ENCODE measurements around the gene AP1M1.

AP1M1 gene

DNA sequence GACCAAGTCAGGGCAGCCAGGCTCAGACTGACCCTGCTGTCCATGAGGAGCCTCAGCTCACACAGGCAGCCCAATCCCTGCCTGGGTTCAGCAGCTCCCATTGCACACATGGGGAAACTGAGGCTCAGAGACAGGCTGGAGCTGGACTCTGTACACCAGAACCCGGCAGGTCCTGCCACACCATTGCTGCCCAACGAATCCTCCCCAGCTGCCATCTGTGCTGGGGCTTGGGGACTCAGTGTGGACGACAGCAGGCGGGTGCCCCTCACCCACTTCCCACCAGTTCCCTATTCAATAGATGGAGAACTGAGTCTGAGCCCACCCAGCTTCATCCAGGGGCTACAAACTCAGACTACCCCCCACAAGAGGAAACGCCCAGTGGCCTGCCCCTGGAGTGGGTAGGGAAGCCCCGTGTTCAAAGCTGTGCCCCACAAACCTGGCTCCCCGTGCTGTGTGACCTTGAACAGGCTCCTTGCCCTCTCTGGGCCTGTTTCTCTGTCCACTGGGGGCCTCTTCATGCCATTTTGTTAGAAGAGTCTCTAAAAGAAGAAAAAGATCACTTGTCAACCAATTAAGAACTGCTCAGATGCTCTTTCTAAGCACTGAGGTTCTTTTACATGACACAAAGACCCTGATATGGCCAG, 50.8 kb downstream of the AP1M1 start:
- Histone ChIP-seq H3K9ac (ENCODE audit: low read length) (no peak overlapping the region), H3K18ac (ENCODE audit: low read length) (no peak overlapping the region), H3K27me3 (ENCODE audit: insufficient read depth, low read length, poor library complexity) (no peaks in the 10 kb centered on the region), H2BK5ac (ENCODE audit: low read length) (no peak overlapping the region), H3K79me2 (ENCODE audit: control insufficient read depth, insufficient read depth, low read length) (no peaks in the 10 kb centered on the region), H3K4ac (ENCODE audit: low read depth, low read length) (no peak overlapping the region), H3K79me1 (ENCODE audit: low read length) (no peaks in the 10 kb centered on the region), H3K56ac (ENCODE audit: low read length) (no peak overlapping the region), H3K23ac (ENCODE audit: low read length) (no peak overlapping the region), H2AK5ac (ENCODE audit: low read length) (no peak overlapping the region), H3K4me3 (ENCODE audit: low read length) (no peak overlapping the region), H3K27ac (ENCODE audit: low read depth, low read length) (no peak overlapping the region), H4K5ac (ENCODE audit: low read length) (no peak overlapping the region), H2BK120ac (ENCODE audit: low read depth, low read length) (no peak overlapping the region), H3K4me1 (ENCODE audit: control insufficient read depth, low read depth, low read length) (no peaks in the 10 kb centered on the region), H3K4me2 (ENCODE audit: low read length) (no peak overlapping the region), H3K36me3 (ENCODE audit: control insufficient read depth, insufficient read depth, low read length) (no peaks in the 10 kb centered on the region), H2BK15ac (replicated peaks; ENCODE audit: low read depth) (no peak overlapping the region), H4K8ac (ENCODE audit: low read depth, low read length) (no peak overlapping the region)
- no peak for DNase-seq
- no CpG with 5 or more reads among the region's 7 CpGs for WGBS (ENCODE audit: extremely low coverage, insufficient coverage, low lambda C conversion rate)

DNA sequence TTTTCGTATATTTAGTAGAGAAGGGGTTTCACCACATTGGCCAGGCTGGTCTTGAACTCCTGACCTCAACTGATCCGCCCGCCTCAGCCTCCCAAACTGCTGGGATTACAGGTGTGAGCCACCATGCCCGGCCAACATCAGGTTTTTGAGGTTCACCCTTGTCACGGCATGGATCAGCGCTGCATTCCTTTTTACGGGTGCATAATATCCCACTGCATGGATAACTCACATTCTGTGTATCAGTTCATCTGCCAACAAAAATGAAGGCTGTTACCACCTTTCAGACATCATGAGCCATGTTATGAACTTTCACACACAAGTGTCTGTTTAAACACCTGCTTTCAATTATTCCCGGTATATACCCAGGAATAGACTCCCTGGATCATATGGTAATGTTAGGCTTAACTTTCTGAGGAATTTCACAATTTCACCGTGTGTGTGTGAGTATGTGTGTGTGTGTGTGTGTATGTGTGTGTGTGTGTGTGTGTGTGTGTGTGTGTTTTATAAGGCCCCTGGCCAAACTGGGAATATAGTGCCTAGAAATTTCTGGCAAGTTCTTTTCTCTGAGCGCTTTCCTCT, 52.2 kb downstream of the AP1M1 start:
- H3K4me1 ChIP-seq (ENCODE audit: control insufficient read depth, low read depth, low read length), result no peaks in the 10 kb centered on the region
- no peak for DNase-seq
- H3K79me1 ChIP-seq (ENCODE audit: low read length), result no peaks in the 10 kb centered on the region
- no peak overlapping the region for H3K4ac ChIP-seq (ENCODE audit: low read depth, low read length)
- no peak overlapping the region for H3K4me2 ChIP-seq (ENCODE audit: low read length)
- H2BK120ac ChIP-seq (ENCODE audit: low read depth, low read length), result no peak overlapping the region
- H2AK5ac ChIP-seq (ENCODE audit: low read length), result no peak overlapping the region
- H3K23ac ChIP-seq (ENCODE audit: low read length), result no peak overlapping the region
- no peak overlapping the region for H3K9ac ChIP-seq (ENCODE audit: low read length)
- H4K5ac ChIP-seq (ENCODE audit: low read length), result no peak overlapping the region
- H2BK15ac ChIP-seq (replicated peaks; ENCODE audit: low read depth), result no peak overlapping the region
- no peak overlapping the region for H2BK5ac ChIP-seq (ENCODE audit: low read length)
- no peak overlapping the region for H4K8ac ChIP-seq (ENCODE audit: low read depth, low read length)
- H3K18ac ChIP-seq (ENCODE audit: low read length), result no peak overlapping the region
- WGBS (ENCODE audit: extremely low coverage, insufficient coverage, low lambda C conversion rate), result no CpG with 5 or more reads among the region's 10 CpGs
- no peaks in the 10 kb centered on the region for H3K79me2 ChIP-seq (ENCODE audit: control insufficient read depth, insufficient read depth, low read length)
- no peaks in the 10 kb centered on the region for H3K27me3 ChIP-seq (ENCODE audit: insufficient read depth, low read length, poor library complexity)
- no peak overlapping the region for H3K27ac ChIP-seq (ENCODE audit: low read depth, low read length)
- H3K56ac ChIP-seq (ENCODE audit: low read length), result no peak overlapping the region
- H3K4me3 ChIP-seq (ENCODE audit: low read length), result no peak overlapping the region
- no peaks in the 10 kb centered on the region for H3K36me3 ChIP-seq (ENCODE audit: control insufficient read depth, insufficient read depth, low read length)

DNA sequence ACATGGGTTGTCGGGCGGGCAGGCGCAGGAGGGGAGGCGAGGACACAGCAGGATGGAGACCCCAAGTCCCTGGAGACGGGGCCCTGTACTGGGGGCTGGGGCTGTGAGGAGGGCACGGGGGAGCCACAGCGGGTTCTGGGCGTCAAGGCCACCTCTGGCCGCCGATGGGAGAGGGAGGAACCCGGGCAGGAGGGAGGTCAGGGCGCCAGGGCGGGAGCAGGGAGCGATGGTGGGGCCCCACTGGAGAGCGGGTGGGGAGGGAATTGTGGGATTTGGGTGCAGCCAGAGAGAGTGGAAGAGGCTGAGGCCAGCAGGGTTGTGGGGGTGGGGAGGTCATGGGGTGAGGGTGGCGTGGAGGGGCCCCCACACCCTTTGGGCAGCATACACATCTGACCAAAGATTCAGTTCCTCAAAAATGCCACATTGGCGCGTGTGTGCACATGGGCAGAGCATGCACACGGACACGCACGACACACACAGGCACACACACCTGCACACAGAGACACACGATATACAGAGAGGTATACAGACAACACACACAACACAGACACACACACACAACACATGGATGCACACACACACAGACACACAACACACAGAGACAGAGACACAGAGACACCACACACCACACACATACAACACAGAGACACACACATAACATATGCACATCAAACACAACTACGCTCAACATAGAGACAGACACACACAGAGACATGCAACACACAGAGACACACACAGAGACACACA, 54.9 kb downstream of the AP1M1 start:
- DNase-seq, result no peak
- Histone ChIP-seq H2AK5ac (ENCODE audit: low read length) (no peak overlapping the region), H2BK5ac (ENCODE audit: low read length) (no peak overlapping the region), H3K4ac (ENCODE audit: low read depth, low read length) (no peak overlapping the region), H3K36me3 (ENCODE audit: control insufficient read depth, insufficient read depth, low read length) (no peaks in the 10 kb centered on the region), H3K4me2 (ENCODE audit: low read length) (no peak overlapping the region), H2BK120ac (ENCODE audit: low read depth, low read length) (no peak overlapping the region), H3K23ac (ENCODE audit: low read length) (no peak overlapping the region), H3K27me3 (ENCODE audit: insufficient read depth, low read length, poor library complexity) (no peaks in the 10 kb centered on the region), H3K56ac (ENCODE audit: low read length) (no peak overlapping the region), H3K27ac (ENCODE audit: low read depth, low read length) (no peak overlapping the region), H3K9ac (ENCODE audit: low read length) (no peak overlapping the region), H3K4me3 (ENCODE audit: low read length) (no peak overlapping the region), H4K5ac (ENCODE audit: low read length) (no peak overlapping the region), H2BK15ac (replicated peaks; ENCODE audit: low read depth) (no peak overlapping the region), H3K4me1 (ENCODE audit: control insufficient read depth, low read depth, low read length) (no peaks in the 10 kb centered on the region), H3K79me1 (ENCODE audit: low read length) (no peaks in the 10 kb centered on the region), H3K79me2 (ENCODE audit: control insufficient read depth, insufficient read depth, low read length) (no peaks in the 10 kb centered on the region), H3K18ac (ENCODE audit: low read length) (no peak overlapping the region), H4K8ac (ENCODE audit: low read depth, low read length) (no peak overlapping the region)
- no CpG with 5 or more reads among the region's 23 CpGs for WGBS (ENCODE audit: extremely low coverage, insufficient coverage, low lambda C conversion rate)

DNA sequence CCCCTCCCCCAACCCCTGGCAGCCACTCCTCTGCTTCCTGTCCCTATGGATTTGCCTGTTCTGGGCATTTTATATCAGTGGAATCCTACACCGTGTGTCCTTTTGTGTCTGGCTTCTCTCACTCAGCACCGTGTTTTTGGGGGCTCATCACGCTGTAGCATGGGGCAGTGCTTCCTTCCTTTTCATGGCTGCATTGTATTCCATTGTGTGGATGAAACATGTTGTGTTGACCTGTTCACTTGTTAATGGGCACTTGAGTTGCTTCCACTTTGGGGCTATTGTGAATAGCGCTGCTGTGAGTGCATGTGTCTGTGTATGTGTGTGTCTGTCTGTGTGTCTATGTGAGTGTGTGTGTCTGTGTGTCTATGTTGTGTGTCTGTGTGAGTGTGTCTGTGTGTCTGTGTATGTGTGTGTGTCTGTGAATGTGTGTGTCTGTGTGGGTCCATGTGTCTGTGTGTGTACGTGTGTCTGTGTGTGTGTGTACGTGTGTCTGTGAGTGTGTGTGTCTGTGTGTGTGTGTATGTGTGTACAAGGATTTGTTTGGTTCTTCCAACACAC, 57.2 kb downstream of the AP1M1 start:
- no peak overlapping the region for H2BK5ac ChIP-seq (ENCODE audit: low read length)
- H3K27me3 ChIP-seq (ENCODE audit: insufficient read depth, low read length, poor library complexity), result no peaks in the 10 kb centered on the region
- no peak overlapping the region for H3K18ac ChIP-seq (ENCODE audit: low read length)
- no peaks in the 10 kb centered on the region for H3K79me2 ChIP-seq (ENCODE audit: control insufficient read depth, insufficient read depth, low read length)
- H3K4me2 ChIP-seq (ENCODE audit: low read length), result no peak overlapping the region
- no peaks in the 10 kb centered on the region for H3K4me1 ChIP-seq (ENCODE audit: control insufficient read depth, low read depth, low read length)
- H3K36me3 ChIP-seq (ENCODE audit: control insufficient read depth, insufficient read depth, low read length), result no peaks in the 10 kb centered on the region
- H3K23ac ChIP-seq (ENCODE audit: low read length), result no peak overlapping the region
- no peak overlapping the region for H2BK15ac ChIP-seq (replicated peaks; ENCODE audit: low read depth)
- WGBS (ENCODE audit: extremely low coverage, insufficient coverage, low lambda C conversion rate), result no CpG with 5 or more reads among the region's 6 CpGs
- H3K4ac ChIP-seq (ENCODE audit: low read depth, low read length), result no peak overlapping the region
- no peak overlapping the region for H4K8ac ChIP-seq (ENCODE audit: low read depth, low read length)
- H2AK5ac ChIP-seq (ENCODE audit: low read length), result no peak overlapping the region
- H3K27ac ChIP-seq (ENCODE audit: low read depth, low read length), result no peak overlapping the region
- no peak overlapping the region for H3K56ac ChIP-seq (ENCODE audit: low read length)
- H2BK120ac ChIP-seq (ENCODE audit: low read depth, low read length), result no peak overlapping the region
- no peaks in the 10 kb centered on the region for H3K79me1 ChIP-seq (ENCODE audit: low read length)
- H3K4me3 ChIP-seq (ENCODE audit: low read length), result no peak overlapping the region
- no peak overlapping the region for H4K5ac ChIP-seq (ENCODE audit: low read length)
- no peak for DNase-seq
- H3K9ac ChIP-seq (ENCODE audit: low read length), result no peak overlapping the region

DNA sequence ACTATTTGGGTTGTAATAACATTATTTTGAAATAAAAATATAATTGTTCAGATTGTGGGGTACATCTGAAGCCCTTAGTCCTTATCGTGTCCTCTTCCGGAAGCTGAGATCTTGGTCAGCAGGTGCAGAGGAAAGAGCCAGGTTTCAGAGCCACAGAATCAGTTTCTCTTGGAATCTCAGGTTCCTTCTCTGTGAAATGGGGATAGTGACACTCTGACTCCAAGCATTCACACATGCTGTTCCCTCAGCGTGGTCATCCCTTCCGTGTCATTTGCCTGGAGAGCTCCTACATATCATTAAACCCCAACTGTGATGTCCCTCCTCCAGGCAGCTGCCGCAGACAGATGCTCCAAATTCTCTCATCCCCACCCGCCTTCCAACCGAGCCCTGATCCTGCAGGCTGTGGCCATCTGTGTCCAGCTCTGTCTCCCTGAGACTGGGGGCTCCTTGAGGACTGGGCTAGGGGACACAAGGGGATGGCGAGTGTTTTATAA, 59.8 kb downstream of the AP1M1 start:
- no CpG with 5 or more reads among the region's 8 CpGs for WGBS (ENCODE audit: extremely low coverage, insufficient coverage, low lambda C conversion rate)
- Histone ChIP-seq H3K27ac (ENCODE audit: low read depth, low read length) (no peak overlapping the region), H3K18ac (ENCODE audit: low read length) (no peak overlapping the region), H3K23ac (ENCODE audit: low read length) (no peak overlapping the region), H3K4me3 (ENCODE audit: low read length) (no peak overlapping the region), H4K8ac (ENCODE audit: low read depth, low read length) (no peak overlapping the region), H2BK5ac (ENCODE audit: low read length) (no peak overlapping the region), H4K5ac (ENCODE audit: low read length) (no peak overlapping the region), H3K36me3 (ENCODE audit: control insufficient read depth, insufficient read depth, low read length) (no peaks in the 10 kb centered on the region), H3K79me2 (ENCODE audit: control insufficient read depth, insufficient read depth, low read length) (no peaks in the 10 kb centered on the region), H2BK120ac (ENCODE audit: low read depth, low read length) (no peak overlapping the region), H3K9ac (ENCODE audit: low read length) (no peak overlapping the region), H3K79me1 (ENCODE audit: low read length) (no peaks in the 10 kb centered on the region), H3K27me3 (ENCODE audit: insufficient read depth, low read length, poor library complexity) (no peaks in the 10 kb centered on the region), H2BK15ac (replicated peaks; ENCODE audit: low read depth) (no peak overlapping the region), H2AK5ac (ENCODE audit: low read length) (no peak overlapping the region), H3K4ac (ENCODE audit: low read depth, low read length) (no peak overlapping the region), H3K56ac (ENCODE audit: low read length) (no peak overlapping the region), H3K4me2 (ENCODE audit: low read length) (no peak overlapping the region), H3K4me1 (ENCODE audit: control insufficient read depth, low read depth, low read length) (no peaks in the 10 kb centered on the region)
- DNase-seq, result no peak
